ENCODE measurements around the gene MYZAP. TPM values are rescaled to one million over a fixed set of nuclear protein-coding genes. Genes with fewer than 3 reads are reported as not detected.

The MYZAP gene
- polyA plus RNA-seq, 1 donor from 2014 or later = not detected

- H3K36me3 ChIP-seq (ENCODE audit: insufficient read depth, low read length) = no peaks in the 10 kb centered on the region
- TF ChIP-seq EP300 (conservative IDR thresholded peaks at IDR 0.05; ENCODE audit: poor library complexity, severe bottlenecking) = no peak
- TF ChIP-seq MXI1 (conservative IDR thresholded peaks at IDR 0.05; ENCODE audit: poor library complexity, severe bottlenecking) = no peak
- no peak for TF ChIP-seq RAD21 (conservative IDR thresholded peaks at IDR 0.05)
- TF ChIP-seq REST (IDR thresholded peaks at IDR 0.05; ENCODE audit: borderline replicate concordance) = no peak
- TF ChIP-seq POLR2AphosphoS5 (IDR thresholded peaks at IDR 0.05) = no peak
- TF ChIP-seq SMC3 (conservative IDR thresholded peaks at IDR 0.05; ENCODE audit: poor library complexity) = no peak
- TF ChIP-seq CTCF (IDR thresholded peaks at IDR 0.05; ENCODE audit: poor library complexity, severe bottlenecking) = no peak
- no peak for TF ChIP-seq TAF1 (IDR thresholded peaks at IDR 0.05; ENCODE audit: low read depth)
- TF ChIP-seq EZH2 (IDR thresholded peaks at IDR 0.05; ENCODE audit: borderline replicate concordance, insufficient read depth, low read length, poor library complexity, severe bottlenecking) = no peak
- no peak overlapping the region for H2AFZ ChIP-seq (ENCODE audit: low read depth, low read length)
- no peaks in the 10 kb centered on the region for H3K9me2 ChIP-seq (ENCODE audit: insufficient read depth, low read length)
- H3K9me3 ChIP-seq (ENCODE audit: low read length) = no peaks in the 10 kb centered on the region
- H3F3A ChIP-seq (ENCODE audit: insufficient read depth, low read length, poor library complexity, severe bottlenecking) = no peaks in the 10 kb centered on the region
- H3K4me3 ChIP-seq (ENCODE audit: low read length) = no peak overlapping the region
- no peaks in the 10 kb centered on the region for H3K79me2 ChIP-seq (replicated peaks; ENCODE audit: insufficient read depth, low read length)
- no peak overlapping the region for H3K4me2 ChIP-seq (ENCODE audit: low read length)
- no peak overlapping the region for H3K9ac ChIP-seq (ENCODE audit: low read length)
- H3K27ac ChIP-seq (ENCODE audit: low read length) = no peak overlapping the region
- no peaks in the 10 kb centered on the region for H3K27me3 ChIP-seq (ENCODE audit: insufficient read depth, low read depth, low read length)
- H4K20me1 ChIP-seq (ENCODE audit: insufficient read depth) = no peaks in the 10 kb centered on the region
Measured at GRCh38 chr15:57570340-57570739, 21.4 kb upstream of the MYZAP start.

GRCh38 chr15:57570994-57571393, 20.7 kb upstream of the MYZAP start:
- no peaks in the 10 kb centered on the region for H3K79me2 ChIP-seq (replicated peaks; ENCODE audit: insufficient read depth, low read length)

More at GRCh38 chr15:57570994-57571393, 20.7 kb upstream of the MYZAP start:
- Histone ChIP-seq H3K36me3 (ENCODE audit: insufficient read depth, low read length) (no peaks in the 10 kb centered on the region), H3K27me3 (ENCODE audit: insufficient read depth, low read depth, low read length) (no peaks in the 10 kb centered on the region), H3K4me3 (ENCODE audit: low read length) (no peak overlapping the region), H3K4me2 (ENCODE audit: low read length) (no peak overlapping the region), H4K20me1 (ENCODE audit: insufficient read depth) (no peaks in the 10 kb centered on the region), H3K9me2 (ENCODE audit: insufficient read depth, low read length) (no peaks in the 10 kb centered on the region), H2AFZ (ENCODE audit: low read depth, low read length) (no peak overlapping the region), H3K9me3 (ENCODE audit: low read length) (no peaks in the 10 kb centered on the region), H3F3A (ENCODE audit: insufficient read depth, low read length, poor library complexity, severe bottlenecking) (no peaks in the 10 kb centered on the region), H3K27ac (ENCODE audit: low read length) (no peak overlapping the region), H3K9ac (ENCODE audit: low read length) (no peak overlapping the region)
- TF ChIP-seq SMC3 (conservative IDR thresholded peaks at IDR 0.05; ENCODE audit: poor library complexity) (no peak), CTCF (IDR thresholded peaks at IDR 0.05; ENCODE audit: poor library complexity, severe bottlenecking) (no peak), POLR2AphosphoS5 (IDR thresholded peaks at IDR 0.05) (no peak), REST (IDR thresholded peaks at IDR 0.05; ENCODE audit: borderline replicate concordance) (no peak), EP300 (conservative IDR thresholded peaks at IDR 0.05; ENCODE audit: poor library complexity, severe bottlenecking) (no peak), RAD21 (conservative IDR thresholded peaks at IDR 0.05) (no peak), MXI1 (conservative IDR thresholded peaks at IDR 0.05; ENCODE audit: poor library complexity, severe bottlenecking) (no peak), TAF1 (IDR thresholded peaks at IDR 0.05; ENCODE audit: low read depth) (no peak), EZH2 (IDR thresholded peaks at IDR 0.05; ENCODE audit: borderline replicate concordance, insufficient read depth, low read length, poor library complexity, severe bottlenecking) (no peak)
